Activated naive CD8-positive, alpha-beta T cell (primary cell): Measurements from ENCODE around the gene MALRD1.

Source experiments
- H3K27ac Mint-ChIP-seq: one replicate; pipeline ENCODE4 v1.8.0; 2021; ENCODE audit warnings: mixed read lengths
- H3K27me3 Mint-ChIP-seq: one replicate; pipeline ENCODE4 v1.8.0; 2021; ENCODE audit warnings: mixed read lengths
- H3K36me3 Mint-ChIP-seq: one replicate; pipeline ENCODE4 v1.8.0; 2021; ENCODE audit warnings: mixed read lengths
- H3K4me1 Mint-ChIP-seq: one replicate; pipeline ENCODE4 v1.8.0; 2021; ENCODE audit warnings: low read depth, mixed read lengths
- H3K4me3 Mint-ChIP-seq: one replicate; pipeline ENCODE4 v1.8.0; 2021; ENCODE audit warnings: mild to moderate bottlenecking, mixed read lengths
- H3K9me3 Mint-ChIP-seq: one replicate; pipeline ENCODE4 v1.8.0; 2021; ENCODE audit warnings: low read depth, mixed read lengths

Gene MALRD1

DNA sequence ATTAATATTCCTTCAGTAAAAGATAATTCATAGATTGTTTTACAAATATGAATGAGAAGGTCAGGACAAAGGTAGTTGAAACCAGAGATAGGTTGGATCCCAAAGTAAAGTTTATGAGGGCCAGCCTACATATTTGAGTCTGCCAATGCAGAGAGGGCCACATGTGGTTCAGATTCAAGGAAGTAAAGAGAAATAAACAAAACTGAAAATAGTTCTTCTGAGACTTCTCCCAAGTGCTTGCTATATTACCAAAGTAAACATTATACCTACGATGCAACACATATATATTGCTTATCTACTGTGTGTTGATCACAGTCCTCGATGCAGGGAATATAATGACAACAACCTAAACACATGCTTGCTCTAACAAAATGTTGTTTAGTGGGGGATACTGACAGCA, 109.8 kb downstream of the MALRD1 start:
- H3K36me3 Mint-ChIP-seq, result no peaks in the 10 kb centered on the region
- no peaks in the 10 kb centered on the region for H3K4me1 Mint-ChIP-seq
- no peaks in the 10 kb centered on the region for H3K27me3 Mint-ChIP-seq
- H3K27ac Mint-ChIP-seq, result no peak overlapping the region
- H3K9me3 Mint-ChIP-seq, result peaks cover 8% of the 10 kb centered on the region
- H3K4me3 Mint-ChIP-seq, result no peak overlapping the region

DNA sequence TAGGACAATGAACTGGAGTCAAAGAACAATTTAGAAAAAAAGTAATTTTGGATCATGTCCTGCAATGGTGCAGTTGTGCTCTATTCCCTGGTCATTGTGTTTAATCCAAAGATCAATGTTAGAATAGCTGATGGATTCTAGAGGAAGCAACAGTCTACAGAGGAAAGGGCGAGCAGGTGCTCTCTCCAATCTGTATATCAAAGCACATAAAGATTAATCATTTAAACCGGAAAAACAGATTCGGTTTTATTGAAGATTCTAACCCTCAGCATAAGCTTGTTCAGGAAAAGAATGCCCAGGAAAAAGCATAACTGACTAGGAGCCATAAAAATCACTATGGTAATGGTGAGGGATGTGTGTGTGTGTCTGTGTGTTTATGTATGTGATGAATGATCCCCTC, 110.3 kb downstream of the MALRD1 start:
- Mint-ChIP-seq H3K27me3 (no peaks in the 10 kb centered on the region), H3K27ac (no peak overlapping the region), H3K4me3 (no peak overlapping the region), H3K9me3 (peaks cover 8% of the 10 kb centered on the region), H3K36me3 (no peaks in the 10 kb centered on the region), H3K4me1 (no peaks in the 10 kb centered on the region)

GRCh38 chr10:19164461-19164860, 115.9 kb downstream of the MALRD1 start:
- H3K36me3 Mint-ChIP-seq, result no peaks in the 10 kb centered on the region
- no peak overlapping the region for H3K4me3 Mint-ChIP-seq
- H3K4me1 Mint-ChIP-seq, result no peaks in the 10 kb centered on the region
- H3K9me3 Mint-ChIP-seq, result peaks cover 5% of the 10 kb centered on the region
- no peak overlapping the region for H3K27ac Mint-ChIP-seq
- H3K27me3 Mint-ChIP-seq, result no peaks in the 10 kb centered on the region

DNA sequence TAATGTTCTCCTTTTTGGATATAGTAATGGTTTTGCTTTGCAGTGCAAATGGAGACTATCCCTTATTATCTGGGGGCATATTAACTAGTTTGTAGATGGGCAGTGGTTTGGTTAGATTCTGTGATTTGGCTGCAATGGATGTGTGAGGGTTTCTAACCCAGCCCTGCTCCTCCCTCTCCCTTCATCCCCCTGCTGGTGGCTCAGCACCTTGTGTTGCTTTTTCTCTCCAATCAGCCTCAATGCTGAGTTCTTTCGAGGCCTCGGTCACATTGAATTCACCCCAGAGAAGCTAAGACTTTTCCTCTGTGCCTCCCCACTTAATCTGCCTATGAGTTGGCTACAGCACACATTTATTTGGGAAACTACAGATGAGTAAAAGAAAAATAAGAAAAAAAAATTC, 120.0 kb downstream of the MALRD1 start:
- Mint-ChIP-seq H3K9me3 (no peaks in the 10 kb centered on the region), H3K4me1 (no peaks in the 10 kb centered on the region), H3K27me3 (no peaks in the 10 kb centered on the region), H3K4me3 (no peak overlapping the region), H3K36me3 (no peaks in the 10 kb centered on the region), H3K27ac (no peak overlapping the region)

DNA sequence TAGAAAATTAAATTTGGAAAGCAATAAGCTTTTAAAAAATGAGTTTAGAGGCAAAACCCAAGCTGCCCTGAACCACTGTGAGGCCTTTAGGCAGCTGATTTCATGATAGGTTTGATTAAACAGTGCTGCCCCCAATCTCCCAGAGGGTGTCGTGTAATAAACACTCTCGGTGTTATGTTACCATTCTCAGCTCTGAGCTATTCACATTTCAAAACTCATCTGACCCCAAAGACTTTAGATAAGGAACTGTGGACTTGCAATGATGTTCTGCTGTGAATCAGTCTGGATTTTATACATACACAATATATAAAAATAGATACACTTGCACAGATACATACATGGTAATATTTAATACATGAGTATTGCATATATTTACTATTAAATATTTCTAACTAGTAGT, 120.4 kb downstream of the MALRD1 start:
- Mint-ChIP-seq H3K4me1 (no peaks in the 10 kb centered on the region), H3K4me3 (no peak overlapping the region), H3K9me3 (no peaks in the 10 kb centered on the region), H3K27me3 (no peaks in the 10 kb centered on the region), H3K36me3 (no peaks in the 10 kb centered on the region), H3K27ac (no peak overlapping the region)

DNA sequence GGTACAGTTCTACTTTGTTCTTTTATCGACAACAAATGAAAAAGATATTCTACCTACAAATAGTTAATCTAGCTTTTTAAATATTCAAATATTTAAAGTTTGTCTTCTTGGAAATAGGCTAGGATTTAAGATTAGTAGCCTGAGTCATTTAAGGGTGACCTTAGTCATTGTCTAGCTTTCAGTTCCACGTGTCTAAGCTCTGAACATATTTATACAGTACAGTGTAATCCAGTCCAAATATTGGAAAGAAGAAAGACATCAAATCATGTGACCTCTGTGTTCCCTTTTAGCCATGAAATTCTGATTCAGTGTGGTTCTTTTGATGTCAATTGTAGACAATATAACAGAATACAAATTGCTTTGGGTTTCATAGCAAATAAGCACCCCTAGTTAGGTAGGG, 121.1 kb downstream of the MALRD1 start:
- H3K4me1 Mint-ChIP-seq, result no peaks in the 10 kb centered on the region
- no peaks in the 10 kb centered on the region for H3K9me3 Mint-ChIP-seq
- H3K4me3 Mint-ChIP-seq, result no peak overlapping the region
- no peaks in the 10 kb centered on the region for H3K27me3 Mint-ChIP-seq
- no peak overlapping the region for H3K27ac Mint-ChIP-seq
- H3K36me3 Mint-ChIP-seq, result no peaks in the 10 kb centered on the region

DNA sequence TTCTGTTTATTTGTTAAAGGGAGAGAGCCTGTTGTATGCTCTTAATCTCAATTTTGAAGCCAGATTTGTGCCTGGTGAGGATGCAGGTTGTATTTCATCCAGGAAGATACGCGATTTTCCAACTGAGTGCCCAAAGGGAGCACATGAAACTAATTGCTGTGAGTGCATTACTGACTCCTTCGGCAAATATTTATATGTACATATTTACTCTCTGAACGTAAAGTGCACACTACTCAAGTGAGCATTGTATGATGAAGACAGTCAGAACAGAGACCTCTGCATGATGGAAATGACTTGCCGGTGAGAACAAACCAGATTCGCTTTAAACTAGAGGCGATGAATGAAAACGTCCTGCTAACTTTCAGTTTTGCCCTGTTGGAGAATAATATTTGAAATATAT, 130.1 kb downstream of the MALRD1 start:
- H3K4me1 Mint-ChIP-seq, result no peaks in the 10 kb centered on the region
- H3K36me3 Mint-ChIP-seq, result no peaks in the 10 kb centered on the region
- no peak overlapping the region for H3K27ac Mint-ChIP-seq
- H3K27me3 Mint-ChIP-seq, result no peaks in the 10 kb centered on the region
- peaks cover 9% of the 10 kb centered on the region for H3K9me3 Mint-ChIP-seq
- H3K4me3 Mint-ChIP-seq, result no peak overlapping the region

GRCh38 chr10:19184891-19185290, 136.3 kb downstream of the MALRD1 start:
- Mint-ChIP-seq H3K36me3 (no peaks in the 10 kb centered on the region), H3K27ac (no peak overlapping the region), H3K4me3 (no peak overlapping the region), H3K4me1 (no peaks in the 10 kb centered on the region), H3K27me3 (no peaks in the 10 kb centered on the region), H3K9me3 (peaks cover 8% of the 10 kb centered on the region)

GRCh38 chr10:19194866-19195265, 146.3 kb downstream of the MALRD1 start:
- no peaks in the 10 kb centered on the region for H3K4me1 Mint-ChIP-seq
- H3K27ac Mint-ChIP-seq, result no peak overlapping the region
- no peak overlapping the region for H3K4me3 Mint-ChIP-seq
- H3K27me3 Mint-ChIP-seq, result no peaks in the 10 kb centered on the region
- no peaks in the 10 kb centered on the region for H3K36me3 Mint-ChIP-seq
- H3K9me3 Mint-ChIP-seq, result no peaks in the 10 kb centered on the region

GRCh38 chr10:19195698-19196097, 147.1 kb downstream of the MALRD1 start:
- H3K27ac Mint-ChIP-seq, result no peak overlapping the region
- H3K27me3 Mint-ChIP-seq, result no peaks in the 10 kb centered on the region
- no peaks in the 10 kb centered on the region for H3K36me3 Mint-ChIP-seq
- no peaks in the 10 kb centered on the region for H3K9me3 Mint-ChIP-seq
- no peaks in the 10 kb centered on the region for H3K4me1 Mint-ChIP-seq
- no peak overlapping the region for H3K4me3 Mint-ChIP-seq

DNA sequence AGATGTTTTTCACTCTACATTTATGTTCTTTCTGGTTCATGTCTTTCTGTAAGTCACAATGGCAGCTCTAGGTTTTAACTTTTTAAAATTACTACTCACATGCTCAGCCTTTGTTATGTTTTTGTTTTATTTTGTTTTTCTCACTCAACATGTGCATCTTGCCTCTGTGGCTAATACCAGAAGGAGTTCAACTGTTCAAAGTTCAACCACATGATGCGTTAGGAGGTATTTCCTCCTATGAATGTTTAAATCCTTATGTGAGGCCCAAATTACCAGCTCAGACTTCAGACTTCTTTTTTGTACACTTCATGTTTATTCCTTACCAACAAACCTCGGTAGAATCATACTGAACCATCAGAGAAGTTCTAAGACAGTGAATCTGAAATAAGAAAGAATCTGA, 151.6 kb downstream of the MALRD1 start:
- H3K27ac Mint-ChIP-seq, result no peak overlapping the region
- no peaks in the 10 kb centered on the region for H3K4me1 Mint-ChIP-seq
- no peak overlapping the region for H3K4me3 Mint-ChIP-seq

DNA sequence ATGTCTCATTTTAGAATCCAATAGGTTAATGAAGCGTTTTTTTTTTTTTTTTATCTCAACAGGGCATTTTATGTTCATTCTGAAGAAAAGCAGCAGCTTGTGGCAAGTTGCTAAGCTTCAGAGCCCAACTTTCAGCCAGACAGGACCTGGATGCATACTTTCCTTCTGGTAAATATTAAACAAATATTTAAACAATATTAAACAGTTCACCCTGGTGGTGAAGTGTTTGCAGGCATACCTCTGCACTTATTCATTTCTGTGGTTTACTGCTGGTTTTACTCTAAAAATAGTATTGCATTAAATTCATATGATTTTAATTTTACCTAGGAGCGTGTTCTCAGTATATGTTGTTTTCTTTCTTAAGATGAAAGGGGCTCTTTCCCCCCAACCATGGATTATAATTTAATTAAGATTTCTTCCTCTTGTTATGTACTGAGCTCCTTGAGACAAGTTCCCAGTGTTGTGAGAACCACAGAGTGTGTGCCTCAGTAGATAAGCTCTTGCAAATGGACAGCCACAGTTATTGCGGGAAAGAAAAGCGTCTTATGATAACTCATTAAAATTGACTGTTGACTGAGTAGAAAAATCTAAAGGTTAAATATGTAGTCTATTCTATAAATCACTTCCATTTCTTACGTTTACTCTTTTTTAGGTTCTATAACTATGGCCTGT, 155.8 kb downstream of the MALRD1 start:
- Mint-ChIP-seq H3K36me3 (no peaks in the 10 kb centered on the region), H3K27ac (no peak overlapping the region), H3K27me3 (no peaks in the 10 kb centered on the region), H3K9me3 (peaks cover 12% of the 10 kb centered on the region), H3K4me1 (no peaks in the 10 kb centered on the region), H3K4me3 (no peak overlapping the region)

More for the DNA sequence above, 151.6 kb downstream of the MALRD1 start:
- H3K27me3 Mint-ChIP-seq, result no peaks in the 10 kb centered on the region
- H3K9me3 Mint-ChIP-seq, result no peaks in the 10 kb centered on the region
- no peaks in the 10 kb centered on the region for H3K36me3 Mint-ChIP-seq

- Mint-ChIP-seq H3K4me1 (no peaks in the 10 kb centered on the region), H3K27ac (no peak overlapping the region)
Measured at GRCh38 chr10:19209319-19209718, 160.7 kb downstream of the MALRD1 start.

GRCh38 chr10:19212590-19212989, 164.0 kb downstream of the MALRD1 start:
- Mint-ChIP-seq H3K9me3 (peaks cover 9% of the 10 kb centered on the region), H3K36me3 (no peaks in the 10 kb centered on the region), H3K27me3 (no peaks in the 10 kb centered on the region), H3K27ac (no peak overlapping the region), H3K4me1 (no peaks in the 10 kb centered on the region), H3K4me3 (no peak overlapping the region)

More at GRCh38 chr10:19209319-19209718, 160.7 kb downstream of the MALRD1 start:
- Mint-ChIP-seq H3K4me3 (no peak overlapping the region), H3K27me3 (no peaks in the 10 kb centered on the region), H3K36me3 (no peaks in the 10 kb centered on the region), H3K9me3 (peaks cover 12% of the 10 kb centered on the region)

GRCh38 chr10:19221216-19221615, 172.6 kb downstream of the MALRD1 start:
- no peak overlapping the region for H3K4me3 Mint-ChIP-seq
- no peaks in the 10 kb centered on the region for H3K36me3 Mint-ChIP-seq
- H3K27me3 Mint-ChIP-seq, result no peaks in the 10 kb centered on the region
- H3K9me3 Mint-ChIP-seq, result peaks cover under 1% of the 10 kb centered on the region
- H3K4me1 Mint-ChIP-seq, result no peaks in the 10 kb centered on the region
- no peak overlapping the region for H3K27ac Mint-ChIP-seq

GRCh38 chr10:19226025-19226424, 177.4 kb downstream of the MALRD1 start:
- Mint-ChIP-seq H3K27me3 (no peaks in the 10 kb centered on the region), H3K4me3 (no peak overlapping the region), H3K36me3 (no peaks in the 10 kb centered on the region), H3K4me1 (no peaks in the 10 kb centered on the region), H3K27ac (no peak overlapping the region), H3K9me3 (peaks cover 6% of the 10 kb centered on the region)
